Muscle of leg (tissue), 11 donors: Measurements from ENCODE around the gene DNM1L. TPM values are rescaled to one million over a fixed set of nuclear protein-coding genes. Genes with fewer than 3 reads are reported as not detected.

ENCODE experiments used
- DNase-seq: peaks from one replicate; pipeline ENCODE4 v3.0.0; 2013
- H3K27ac ChIP-seq: one replicate; pipeline ENCODE4 v1.5.1; 2013; ENCODE audit warnings: mild to moderate bottlenecking, low read length, control low read depth
- H3K27me3 ChIP-seq: one replicate; pipeline ENCODE4 v1.6.1; 2013; ENCODE audit warnings: low read length; ENCODE audit not compliant: control insufficient read depth, insufficient read depth
- H3K36me3 ChIP-seq: one replicate; pipeline ENCODE4 v1.6.1; 2013; ENCODE audit warnings: low read length; ENCODE audit not compliant: control insufficient read depth, insufficient read depth
- H3K4me1 ChIP-seq: one replicate; pipeline ENCODE4 v1.6.1; 2013; ENCODE audit warnings: low read length; ENCODE audit not compliant: control insufficient read depth, insufficient read depth
- H3K4me3 ChIP-seq: one replicate; pipeline ENCODE4 v1.5.1; 2013; ENCODE audit warnings: low read length, control low read depth
- H3K9me3 ChIP-seq: replicated peaks from 2 replicates; pipeline ENCODE4 v1.6.1; 2013; ENCODE audit warnings: low read depth, low read length; ENCODE audit not compliant: control insufficient read depth
- WGBS: methylation state at CpG from one replicate; pipeline ENCODE4 v1.1.5; 2013; ENCODE audit warnings: missing lambda C conversion rate; ENCODE audit not compliant: insufficient coverage; 5-methylcytosine and 5-hydroxymethylcytosine counted together
- polyA plus RNA-seq, 8 donors: library from polyadenylated mRNA; unstranded; fragments of 120-200 nt; gene quantifications; one replicate each; pipeline versions ENCODE4 v1.2.1 to v1.2.3, GENCODE V29; 2013; ENCODE audit warnings: inconsistent platforms in 1 of 8, low replicate concordance in 1 of 8; ENCODE audit not compliant: insufficient read length in 8 of 8, insufficient read depth in 1 of 8
- total RNA-seq: library from RNA; stranded (reverse); fragments of 120-200 nt; gene quantifications from one replicate; pipeline ENCODE4 v1.2.4, GENCODE V29; 2013

Gene DNM1L
- total and polyA plus RNA-seq, 9 donors, result 55.5 to 89.4 (median 63.3) TPM

GRCh38 chr12:32773691-32774090 lies 94.6 kb downstream of the DNM1L start:
- no peaks in the 10 kb centered on the region for H3K27me3 ChIP-seq
- no peaks in the 10 kb centered on the region for H3K9me3 ChIP-seq
- no peak for DNase-seq
- no peak overlapping the region for H3K27ac ChIP-seq
- WGBS, result no CpG with 5 or more reads among the region's 6 CpGs
- no peaks in the 10 kb centered on the region for H3K36me3 ChIP-seq
- no peak overlapping the region for H3K4me3 ChIP-seq
- H3K4me1 ChIP-seq, result no peaks in the 10 kb centered on the region

DNA sequence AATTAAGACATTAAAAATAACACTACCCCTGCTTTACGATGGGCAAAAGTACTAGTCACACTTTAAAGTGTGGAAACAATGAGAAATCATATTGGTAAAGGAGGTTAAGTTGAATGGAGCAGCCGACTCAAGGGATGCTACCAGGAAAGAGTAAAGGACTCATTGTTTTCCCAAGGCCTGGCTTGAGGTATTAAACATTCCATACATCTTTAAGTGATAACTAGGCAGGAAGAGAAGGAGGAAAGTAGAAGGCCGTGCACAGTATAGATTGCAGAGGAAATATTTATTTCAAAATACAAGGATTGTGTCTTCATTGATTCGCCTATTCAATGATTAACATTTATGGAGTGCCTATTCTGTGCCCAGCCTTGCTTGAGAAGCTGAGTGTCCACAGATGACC lies 97.2 kb downstream of the DNM1L start:
- H3K27me3 ChIP-seq, result peaks cover 4% of the 10 kb centered on the region
- H3K36me3 ChIP-seq, result no peaks in the 10 kb centered on the region
- H3K9me3 ChIP-seq, result no peaks in the 10 kb centered on the region
- no peak for DNase-seq
- H3K4me1 ChIP-seq, result no peaks in the 10 kb centered on the region
- no CpG with 5 or more reads among the region's 4 CpGs for WGBS
- H3K27ac ChIP-seq, result no peak overlapping the region
- H3K4me3 ChIP-seq, result no peak overlapping the region

GRCh38 chr12:32777159-32777558 lies 98.1 kb downstream of the DNM1L start:
- Histone ChIP-seq H3K27me3 (peaks cover 4% of the 10 kb centered on the region), H3K4me3 (no peak overlapping the region), H3K9me3 (no peaks in the 10 kb centered on the region), H3K27ac (no peak overlapping the region), H3K36me3 (no peaks in the 10 kb centered on the region), H3K4me1 (no peaks in the 10 kb centered on the region)
- no CpG with 5 or more reads among the region's 5 CpGs for WGBS
- no peak for DNase-seq

DNA sequence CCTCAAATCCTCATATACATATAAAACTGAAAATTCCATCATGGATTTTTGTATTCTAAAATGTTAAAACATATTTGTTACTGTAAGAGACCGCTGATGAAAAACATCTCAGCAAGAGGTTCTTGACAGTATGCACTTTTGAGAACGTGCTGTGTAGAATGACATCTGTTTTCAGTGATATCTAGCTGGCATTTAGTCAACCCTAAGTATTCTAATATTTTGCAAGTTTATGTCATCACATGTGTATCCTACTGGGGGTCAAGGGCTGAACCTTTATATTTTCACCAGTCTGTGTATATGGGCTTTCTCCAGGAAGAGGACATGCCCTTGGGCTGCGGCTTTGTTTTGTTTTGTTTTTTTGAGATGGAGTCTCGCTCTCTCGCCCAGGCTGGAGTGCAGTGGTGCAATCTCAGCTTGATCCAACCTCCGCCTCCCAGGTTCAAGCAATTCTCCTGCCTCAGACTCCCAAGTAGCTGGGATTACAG lies 98.6 kb downstream of the DNM1L start:
- H3K4me1 ChIP-seq, result no peaks in the 10 kb centered on the region
- no peak overlapping the region for H3K4me3 ChIP-seq
- WGBS, result no CpG with 5 or more reads among the region's 6 CpGs
- peaks cover 4% of the 10 kb centered on the region for H3K27me3 ChIP-seq
- H3K36me3 ChIP-seq, result no peaks in the 10 kb centered on the region
- no peak overlapping the region for H3K27ac ChIP-seq
- H3K9me3 ChIP-seq, result no peaks in the 10 kb centered on the region
- DNase-seq, result no peak

DNA sequence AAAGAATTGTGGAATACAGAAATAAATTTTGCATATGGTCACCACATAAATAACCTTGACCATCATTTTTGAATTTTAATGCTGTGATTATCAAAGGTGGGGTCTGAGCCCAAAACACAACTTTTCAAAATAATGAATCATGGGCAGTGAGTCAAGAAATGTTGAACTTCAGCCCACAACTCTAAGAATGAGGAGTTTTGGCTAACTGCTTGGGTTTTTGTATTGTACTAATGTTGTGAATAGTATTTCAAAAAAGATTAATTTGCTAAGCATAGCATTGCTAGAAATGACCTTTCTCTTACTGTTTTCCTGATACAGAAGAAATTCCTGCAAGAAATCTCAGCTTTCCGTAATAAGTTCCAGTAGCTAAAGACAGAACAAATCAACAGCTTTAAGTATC lies 101.0 kb downstream of the DNM1L start:
- H3K27me3 ChIP-seq, result peaks cover 4% of the 10 kb centered on the region
- DNase-seq, result peak; percentile 16

GRCh38 chr12:32783029-32783428 lies 103.9 kb downstream of the DNM1L start:
- Histone ChIP-seq H3K4me1 (no peaks in the 10 kb centered on the region), H3K4me3 (no peak overlapping the region), H3K27ac (no peak overlapping the region), H3K27me3 (peaks cover 4% of the 10 kb centered on the region), H3K36me3 (no peaks in the 10 kb centered on the region), H3K9me3 (no peaks in the 10 kb centered on the region)
- WGBS, result 86% methylated on average over 1 of the region's 3 CpGs
- no peak for DNase-seq

More for the DNA sequence above, 101.0 kb downstream of the DNM1L start:
- Histone ChIP-seq H3K4me1 (no peaks in the 10 kb centered on the region), H3K27ac (no peak overlapping the region), H3K9me3 (no peaks in the 10 kb centered on the region), H3K4me3 (no peak overlapping the region), H3K36me3 (no peaks in the 10 kb centered on the region)
- WGBS, result no CpG with 5 or more reads among the region's 1 CpG

DNA sequence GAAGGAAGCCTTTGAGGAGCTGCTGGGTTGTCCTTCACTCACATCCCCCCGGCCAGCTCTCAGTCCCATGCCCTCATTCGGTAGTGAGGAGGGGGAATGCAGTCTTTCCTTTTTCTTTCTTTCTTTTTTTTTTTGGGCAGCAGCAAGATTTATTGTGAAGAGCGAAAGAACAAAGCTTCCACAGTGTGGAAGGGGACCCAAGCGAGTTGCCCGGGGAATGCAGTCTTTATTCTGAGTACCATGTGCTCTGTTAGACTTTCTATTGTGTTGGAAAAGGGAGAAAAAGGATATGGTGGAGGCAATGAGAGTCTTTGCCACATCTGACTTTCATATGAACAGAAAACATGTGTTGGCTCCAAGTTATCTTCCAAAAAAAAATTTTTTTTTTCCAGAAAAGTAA lies 106.5 kb downstream of the DNM1L start:
- Histone ChIP-seq H3K27me3 (no peaks in the 10 kb centered on the region), H3K9me3 (no peaks in the 10 kb centered on the region), H3K36me3 (no peaks in the 10 kb centered on the region), H3K4me1 (no peaks in the 10 kb centered on the region), H3K27ac (no peak overlapping the region), H3K4me3 (no peak overlapping the region)
- no CpG with 5 or more reads among the region's 5 CpGs for WGBS
- DNase-seq, result no peak

DNA sequence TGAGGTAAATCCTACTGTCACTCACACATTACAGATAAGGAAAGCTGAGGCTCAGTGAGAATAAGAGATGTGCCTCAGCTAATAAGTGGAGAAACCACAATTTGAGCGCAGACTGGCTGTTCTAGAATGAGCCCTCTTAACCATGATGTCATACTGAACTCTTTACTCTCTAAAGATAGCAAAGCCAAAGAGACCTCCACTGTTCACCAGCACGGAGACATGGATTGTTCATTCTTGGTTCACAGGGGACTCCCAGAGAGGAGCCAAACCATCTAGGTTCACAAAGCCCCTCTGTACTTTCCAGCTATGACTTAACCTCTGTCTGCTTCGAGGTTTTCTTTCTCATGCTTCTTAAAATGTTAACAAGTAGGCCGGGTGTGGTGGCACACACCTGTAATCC lies 109.3 kb downstream of the DNM1L start:
- Histone ChIP-seq H3K4me3 (no peak overlapping the region), H3K4me1 (no peaks in the 10 kb centered on the region), H3K36me3 (no peaks in the 10 kb centered on the region), H3K27ac (no peak overlapping the region), H3K9me3 (no peaks in the 10 kb centered on the region), H3K27me3 (no peaks in the 10 kb centered on the region)
- 71% methylated on average over 2 of the region's 4 CpGs for WGBS
- no peak for DNase-seq

- Histone ChIP-seq H3K36me3 (no peaks in the 10 kb centered on the region), H3K27ac (no peak overlapping the region), H3K27me3 (no peaks in the 10 kb centered on the region), H3K4me3 (no peak overlapping the region), H3K4me1 (no peaks in the 10 kb centered on the region), H3K9me3 (no peaks in the 10 kb centered on the region)
- no peak for DNase-seq
These were observed 110.3 kb downstream of the DNM1L start for GRCh38 chr12:32789446-32789845.

DNA sequence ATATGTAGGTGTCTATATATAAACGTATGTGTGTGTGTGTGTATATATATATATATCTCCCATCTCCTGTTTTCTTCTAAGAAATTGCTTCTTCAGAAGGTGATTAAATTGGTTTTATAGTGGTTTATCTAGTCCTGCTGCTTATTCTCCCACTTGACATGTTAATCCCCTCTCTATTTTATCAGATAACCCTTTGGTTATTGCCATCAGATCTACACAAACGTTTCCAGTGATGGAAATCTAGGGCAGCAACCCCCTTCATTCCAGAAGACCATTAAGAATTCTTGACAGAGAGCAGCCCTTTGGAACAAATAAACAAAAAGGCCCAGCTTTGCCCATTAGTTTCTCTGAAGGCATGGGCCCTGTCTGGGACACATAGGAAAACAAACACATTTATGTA lies 110.8 kb downstream of the DNM1L start:
- Histone ChIP-seq H3K36me3 (no peaks in the 10 kb centered on the region), H3K27ac (no peak overlapping the region), H3K4me1 (no peaks in the 10 kb centered on the region), H3K27me3 (no peaks in the 10 kb centered on the region), H3K9me3 (no peaks in the 10 kb centered on the region), H3K4me3 (no peak overlapping the region)
- DNase-seq, result no peak
- WGBS, result 9% methylated on average over 1 of the region's 2 CpGs

DNA sequence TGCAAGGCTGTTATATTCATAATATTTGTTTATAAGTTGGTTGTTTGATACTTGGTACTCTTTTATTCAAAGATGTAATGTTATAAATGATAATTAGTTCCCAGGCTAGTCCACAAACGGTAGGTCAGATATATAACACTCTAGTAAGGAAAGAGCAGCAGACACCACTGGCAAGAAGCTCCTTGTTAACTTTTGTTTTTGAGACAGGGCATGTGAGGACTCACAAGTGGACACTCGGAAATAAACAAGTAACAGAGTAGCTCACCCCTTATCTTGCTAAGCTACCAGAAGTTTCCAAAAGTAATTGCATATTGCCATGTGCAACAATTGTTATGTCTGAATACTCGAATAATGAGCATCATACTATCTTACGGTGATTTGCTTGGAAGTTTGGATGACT lies 115.2 kb downstream of the DNM1L start:
- H3K27ac ChIP-seq, result no peak overlapping the region
- DNase-seq, result no peak
- no CpG with 5 or more reads among the region's 4 CpGs for WGBS
- no peaks in the 10 kb centered on the region for H3K4me1 ChIP-seq
- no peak overlapping the region for H3K4me3 ChIP-seq
- H3K27me3 ChIP-seq, result no peaks in the 10 kb centered on the region
- no peaks in the 10 kb centered on the region for H3K36me3 ChIP-seq
- H3K9me3 ChIP-seq, result no peaks in the 10 kb centered on the region
